Measurements from ENCODE around the gene CACNA2D2. TPM values are rescaled to one million over a fixed set of nuclear protein-coding genes. Genes with fewer than 3 reads are reported as not detected.

The CACNA2D2 gene
- total RNA-seq, 1 experiment from 2014 or later, result 0.21 TPM

GRCh38 chr3:50448752-50449539 lies 54.5 kb downstream of the CACNA2D2 start:
- DNase-seq (ENCODE audit: low read depth, low spot score), result no peak
- in situ Hi-C loops (cut with HindIII; ENCODE audit: low pct_unique_long_range_greater_than_20kb, low sequenced_read_pairs), result no loop called here

- in situ Hi-C loops (cut with HindIII; ENCODE audit: low pct_unique_long_range_greater_than_20kb, low sequenced_read_pairs), result no loop called here
- DNase-seq (ENCODE audit: low read depth, low spot score), result no peak
These were observed 56.1 kb downstream of the CACNA2D2 start for GRCh38 chr3:50447290-50447840.

GRCh38 chr3:50445919-50446318 lies 57.5 kb downstream of the CACNA2D2 start:
- DNase-seq (ENCODE audit: low read depth, low spot score), result no peak
- in situ Hi-C loops (cut with HindIII; ENCODE audit: low pct_unique_long_range_greater_than_20kb, low sequenced_read_pairs), result no loop called here

DNA sequence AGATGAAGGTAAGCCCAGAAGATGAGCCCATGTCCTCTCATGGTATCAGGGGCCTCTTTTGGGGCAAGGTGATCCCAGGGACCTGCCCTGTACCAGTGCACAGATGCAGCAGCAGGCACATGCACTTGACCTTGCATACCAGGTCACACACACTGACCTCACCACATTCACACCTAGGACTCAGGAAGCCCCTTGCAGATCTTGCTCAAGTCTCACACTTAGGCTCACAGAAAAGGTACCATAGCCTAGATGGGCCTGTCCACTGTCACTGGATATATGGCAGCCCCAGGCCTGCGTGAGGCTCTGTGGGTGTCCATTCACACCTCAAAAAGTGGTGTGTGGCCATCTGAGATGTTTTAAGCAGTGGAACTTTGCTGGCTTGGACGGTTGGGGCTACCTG lies 58.7 kb downstream of the CACNA2D2 start:
- in situ Hi-C loops (cut with HindIII; ENCODE audit: low pct_unique_long_range_greater_than_20kb, low sequenced_read_pairs), result no loop called here
- no peak for DNase-seq (ENCODE audit: low read depth, low spot score)

DNA sequence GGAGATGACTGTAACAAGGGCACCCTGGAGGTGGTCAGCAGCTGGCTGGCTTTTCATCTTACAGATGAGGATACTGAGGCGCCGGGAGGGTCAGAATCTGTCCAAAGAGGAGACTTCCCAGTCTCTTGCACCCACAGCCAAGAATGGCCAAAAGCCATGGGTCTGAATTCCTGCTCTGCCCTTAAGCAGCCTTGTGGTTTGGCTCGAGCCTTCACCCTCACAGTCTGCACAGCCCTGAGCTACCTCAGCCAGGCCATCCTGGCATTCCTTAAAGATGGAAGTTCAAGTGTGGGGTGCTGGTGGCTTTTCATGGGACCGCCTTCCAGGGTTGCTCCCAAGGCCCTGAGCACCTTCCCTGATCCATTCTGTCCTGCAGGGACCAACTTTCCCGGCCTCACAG lies 59.2 kb downstream of the CACNA2D2 start:
- in situ Hi-C loops (cut with HindIII; ENCODE audit: low pct_unique_long_range_greater_than_20kb, low sequenced_read_pairs), result no loop called here
- DNase-seq (ENCODE audit: low read depth, low spot score), result no peak

- in situ Hi-C loops (cut with HindIII; ENCODE audit: low pct_unique_long_range_greater_than_20kb, low sequenced_read_pairs), result no loop called here
- DNase-seq (ENCODE audit: low read depth, low spot score), result no peak
These were observed 60.4 kb downstream of the CACNA2D2 start for GRCh38 chr3:50442945-50443579.

DNA sequence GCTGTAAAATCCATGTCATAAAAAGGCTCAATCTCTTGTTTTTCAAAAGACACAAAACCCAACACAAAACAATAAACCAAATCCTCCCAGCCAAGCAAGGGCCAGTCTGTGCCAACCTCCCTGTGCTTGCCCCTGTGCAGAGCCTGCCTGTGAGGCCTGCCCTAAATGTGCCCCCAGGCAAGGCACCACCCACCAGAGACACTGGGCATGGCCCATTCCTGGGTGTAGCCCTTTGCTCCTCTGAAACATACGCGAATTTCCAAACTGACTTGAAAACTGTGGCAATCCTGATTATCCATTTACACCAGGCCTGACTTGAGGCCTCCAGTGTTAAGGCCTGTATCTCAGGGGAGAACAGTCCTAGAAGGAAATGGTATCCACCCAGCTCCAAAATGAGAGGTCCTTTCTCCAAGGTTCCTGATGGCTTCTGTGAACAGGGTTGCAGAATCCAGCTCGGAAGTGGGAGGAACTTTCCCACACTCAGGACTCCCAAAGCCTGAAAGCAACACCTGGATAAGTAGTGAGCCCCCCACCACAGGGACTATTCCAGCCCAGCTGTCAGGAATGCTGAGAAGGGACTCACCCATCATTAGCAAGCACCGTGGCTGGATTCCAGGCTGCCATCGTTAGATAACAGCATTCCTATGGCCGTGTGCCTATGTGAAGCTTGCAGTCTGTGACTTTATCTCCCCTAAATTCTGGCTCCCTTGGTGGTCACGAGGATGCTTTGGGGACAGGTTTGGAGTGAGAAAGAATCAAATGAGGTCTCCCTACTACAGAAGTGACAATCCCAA lies 61.8 kb downstream of the CACNA2D2 start:
- in situ Hi-C loops (cut with HindIII; ENCODE audit: low pct_unique_long_range_greater_than_20kb, low sequenced_read_pairs), result no loop called here
- DNase-seq (ENCODE audit: low read depth, low spot score), result no peak

- in situ Hi-C loops (cut with HindIII; ENCODE audit: low pct_unique_long_range_greater_than_20kb, low sequenced_read_pairs), result no loop called here
- DNase-seq (ENCODE audit: low read depth, low spot score), result peak; percentile 68
These were observed 67.2 kb downstream of the CACNA2D2 start for GRCh38 chr3:50436114-50436674.

GRCh38 chr3:50435371-50436113 lies 67.9 kb downstream of the CACNA2D2 start:
- in situ Hi-C loops (cut with HindIII; ENCODE audit: low pct_unique_long_range_greater_than_20kb, low sequenced_read_pairs), result no loop called here
- no peak for DNase-seq (ENCODE audit: low read depth, low spot score)

GRCh38 chr3:50433954-50434353 lies 69.5 kb downstream of the CACNA2D2 start:
- no peak for DNase-seq (ENCODE audit: low read depth, low spot score)
- in situ Hi-C loops (cut with HindIII; ENCODE audit: low pct_unique_long_range_greater_than_20kb, low sequenced_read_pairs), result no loop called here

- in situ Hi-C loops (cut with HindIII; ENCODE audit: low pct_unique_long_range_greater_than_20kb, low sequenced_read_pairs), result no loop called here
- no peak for DNase-seq (ENCODE audit: low read depth, low spot score)
These were observed 72.4 kb downstream of the CACNA2D2 start for GRCh38 chr3:50430950-50431435.

GRCh38 chr3:50430191-50430590 lies 73.2 kb downstream of the CACNA2D2 start:
- DNase-seq (ENCODE audit: low read depth, low spot score), result no peak
- in situ Hi-C loops (cut with HindIII; ENCODE audit: low pct_unique_long_range_greater_than_20kb, low sequenced_read_pairs), result no loop called here

DNA sequence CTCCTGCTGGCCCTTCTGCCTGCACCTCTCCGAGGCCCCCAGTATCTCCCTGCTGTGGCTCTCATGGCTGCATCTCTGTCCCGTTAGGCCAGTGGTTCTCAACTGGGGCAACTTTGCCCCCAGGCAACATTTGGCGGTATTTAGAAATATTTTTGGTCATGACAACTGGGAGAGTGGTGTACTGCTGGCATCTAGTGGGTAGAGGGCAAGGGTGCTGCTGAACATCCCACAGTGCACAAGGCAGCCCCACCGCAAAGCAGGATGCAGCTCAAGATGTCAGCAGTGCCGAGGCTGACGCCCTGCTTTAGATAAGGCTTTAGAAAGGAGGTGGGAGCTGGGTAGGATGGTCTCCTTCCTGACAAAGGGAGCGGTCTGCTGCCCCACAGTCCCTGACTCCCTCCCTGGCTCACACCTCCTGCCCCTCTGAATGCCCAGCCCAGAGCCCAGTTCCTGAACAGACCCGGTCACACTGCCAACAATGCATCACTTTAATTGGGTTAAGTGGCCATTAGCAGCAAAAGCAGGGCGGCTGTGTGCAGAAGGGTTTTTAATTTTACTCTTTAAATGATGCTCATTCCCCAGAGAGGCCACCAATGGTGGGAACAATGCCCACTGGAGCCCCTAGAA lies 75.3 kb downstream of the CACNA2D2 start:
- DNase-seq (ENCODE audit: low read depth, low spot score), result peak; percentile 56
- in situ Hi-C loops (cut with HindIII; ENCODE audit: low pct_unique_long_range_greater_than_20kb, low sequenced_read_pairs), result no loop called here

DNA sequence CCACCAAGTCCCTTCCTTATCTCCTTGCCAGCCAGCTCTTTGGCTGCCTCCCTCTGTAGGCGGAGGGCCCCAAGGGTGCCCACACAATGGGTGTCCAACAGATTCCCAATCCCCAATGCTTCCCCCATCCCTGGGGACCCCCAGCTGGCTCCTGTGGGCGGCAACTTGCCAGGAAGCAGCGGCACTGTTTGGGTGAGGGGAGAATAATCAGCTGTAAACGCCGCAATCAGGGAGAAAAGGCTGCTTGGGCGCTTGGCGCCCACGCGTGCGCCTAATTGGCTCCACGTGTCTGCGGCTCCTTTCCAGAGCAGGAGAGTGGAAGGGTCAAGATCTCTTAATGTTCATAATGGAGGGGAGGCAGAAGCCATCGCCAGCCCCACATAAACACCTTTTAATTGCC lies 76.2 kb downstream of the CACNA2D2 start:
- no peak for DNase-seq (ENCODE audit: low read depth, low spot score)
- in situ Hi-C loops (cut with HindIII; ENCODE audit: low pct_unique_long_range_greater_than_20kb, low sequenced_read_pairs), result no loop called here

- DNase-seq (ENCODE audit: low read depth, low spot score), result no peak
- in situ Hi-C loops (cut with HindIII; ENCODE audit: low pct_unique_long_range_greater_than_20kb, low sequenced_read_pairs), result no loop called here
These were observed 77.5 kb downstream of the CACNA2D2 start for GRCh38 chr3:50425911-50426310.

GRCh38 chr3:50423543-50423942 lies 79.9 kb downstream of the CACNA2D2 start:
- in situ Hi-C loops (cut with HindIII; ENCODE audit: low pct_unique_long_range_greater_than_20kb, low sequenced_read_pairs), result no loop called here
- DNase-seq (ENCODE audit: low read depth, low spot score), result no peak

DNA sequence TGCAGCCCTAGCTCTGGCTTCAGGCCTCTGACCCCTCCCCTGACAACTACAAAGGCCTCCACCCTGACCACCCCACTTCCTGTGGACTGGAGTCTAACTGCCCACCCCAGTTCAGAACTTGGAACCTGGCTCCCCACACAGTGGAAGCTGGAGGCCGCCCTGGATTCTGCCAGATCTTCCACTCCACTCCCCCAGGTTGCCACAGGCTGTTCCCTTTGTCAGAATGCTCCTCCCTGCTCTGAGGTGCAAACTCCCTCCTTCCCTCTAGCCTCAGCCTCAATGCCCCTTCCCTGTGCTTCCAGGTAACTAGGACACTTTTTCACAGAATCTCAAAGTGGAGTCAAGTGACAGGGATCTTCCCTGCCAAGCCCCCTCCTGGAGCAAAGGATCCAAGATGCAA lies 81.3 kb downstream of the CACNA2D2 start:
- no peak for DNase-seq (ENCODE audit: low read depth, low spot score)
- in situ Hi-C loops (cut with HindIII; ENCODE audit: low pct_unique_long_range_greater_than_20kb, low sequenced_read_pairs), result no loop called here
